Transverse colon (tissue), 3 donors: Measurements from ENCODE around the gene RBM20.

Experiments
- CTCF ChIP-seq, 5 experiments: fragments of 200-600 bp in 3 of 5; fragments of 450-650 bp in 2 of 5; sonication (generic) in 3 of 5; IDR thresholded peaks; 1 replicate in 2 of 5; 2 replicates in 3 of 5; pipeline ENCODE4 v1.5.1; 2016 to 2017; ENCODE audit warnings: antibody characterized with exemption in 5 of 5, inconsistent platforms in 3 of 5, mild to moderate bottlenecking in 2 of 5, moderate library complexity in 1 of 5
- EP300 ChIP-seq: sonication (generic); formaldehyde crosslinking; IDR thresholded peaks from one replicate; pipeline ENCODE4 v1.6.1; 2017; ENCODE audit warnings: antibody characterized with exemption, low read depth
- POLR2A ChIP-seq: fragments of 450-650 bp; IDR thresholded peaks from one replicate; pipeline ENCODE4 v1.6.1; 2016; ENCODE audit warnings: antibody characterized with exemption, mild to moderate bottlenecking, moderate library complexity

- TF ChIP-seq CTCF (IDR thresholded peaks at IDR 0.05) (no peak), POLR2A (no peak), EP300 (no peak)
Observed at GRCh38 chr10:110723224-110723891, 79.2 kb downstream of the RBM20 start.
